GM19395 (cell line): ENCODE data around the gene CYB5D1.
"Not testable (repeated sequence)": the region's sequence is repeated elsewhere in the genome, so short reads cannot be mapped to it uniquely, and the experiment has no call there.

Source experiments
- ATAC-seq: cut with Tn5 transposase; IDR thresholded peaks from one replicate; pipeline ENCODE4 v1.9.1; 2021; ENCODE audit warnings: mild to moderate bottlenecking, moderate library complexity; ENCODE audit not compliant: unreplicated experiment

The CYB5D1 gene, protein sequence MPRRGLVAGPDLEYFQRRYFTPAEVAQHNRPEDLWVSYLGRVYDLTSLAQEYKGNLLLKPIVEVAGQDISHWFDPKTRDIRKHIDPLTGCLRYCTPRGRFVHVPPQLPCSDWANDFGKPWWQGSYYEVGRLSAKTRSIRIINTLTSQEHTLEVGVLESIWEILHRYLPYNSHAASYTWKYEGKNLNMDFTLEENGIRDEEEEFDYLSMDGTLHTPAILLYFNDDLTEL

DNA sequence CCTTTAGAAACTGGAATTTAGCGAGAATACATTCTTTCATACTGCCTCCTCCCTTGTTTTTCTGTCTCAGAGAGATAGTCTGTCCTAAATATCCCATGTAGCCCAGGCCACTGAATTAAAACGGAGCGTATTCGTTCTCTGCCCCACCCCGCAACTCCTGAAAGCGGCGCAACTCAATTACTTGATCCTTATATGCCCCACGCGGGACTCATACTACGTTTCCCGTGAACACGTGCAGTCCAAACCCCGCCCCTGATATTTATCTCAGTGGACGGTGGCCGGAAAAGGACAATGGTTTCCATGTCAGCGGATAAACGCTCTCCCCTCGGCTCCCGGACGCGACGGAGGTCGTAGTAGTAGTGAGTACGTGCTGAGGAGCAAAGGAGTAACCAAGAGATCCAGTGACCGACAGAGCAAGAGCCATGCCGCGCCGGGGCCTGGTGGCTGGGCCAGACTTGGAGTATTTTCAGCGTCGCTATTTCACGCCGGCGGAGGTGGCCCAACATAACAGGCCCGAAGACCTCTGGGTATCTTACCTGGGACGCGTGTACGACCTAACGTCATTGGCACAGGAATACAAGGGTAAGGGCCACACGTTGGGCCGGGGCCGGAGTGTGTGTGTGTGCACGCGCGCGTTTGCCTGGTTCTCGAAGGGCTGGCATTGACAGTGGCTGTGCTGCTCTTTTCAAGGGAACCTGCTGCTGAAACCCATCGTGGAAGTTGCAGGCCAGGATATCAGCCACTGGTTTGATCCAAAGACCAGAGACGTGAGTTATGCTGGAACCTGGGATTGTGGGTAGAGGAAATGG is at the start of gene CYB5D1:
Gene CYB5D1, plus strand, starts transcription at position 291 of the 809 bp plus-strand sequence. Its CDS starts 132 bp downstream, at position 423.
- ATAC-seq: peak; percentile 49

DNA sequence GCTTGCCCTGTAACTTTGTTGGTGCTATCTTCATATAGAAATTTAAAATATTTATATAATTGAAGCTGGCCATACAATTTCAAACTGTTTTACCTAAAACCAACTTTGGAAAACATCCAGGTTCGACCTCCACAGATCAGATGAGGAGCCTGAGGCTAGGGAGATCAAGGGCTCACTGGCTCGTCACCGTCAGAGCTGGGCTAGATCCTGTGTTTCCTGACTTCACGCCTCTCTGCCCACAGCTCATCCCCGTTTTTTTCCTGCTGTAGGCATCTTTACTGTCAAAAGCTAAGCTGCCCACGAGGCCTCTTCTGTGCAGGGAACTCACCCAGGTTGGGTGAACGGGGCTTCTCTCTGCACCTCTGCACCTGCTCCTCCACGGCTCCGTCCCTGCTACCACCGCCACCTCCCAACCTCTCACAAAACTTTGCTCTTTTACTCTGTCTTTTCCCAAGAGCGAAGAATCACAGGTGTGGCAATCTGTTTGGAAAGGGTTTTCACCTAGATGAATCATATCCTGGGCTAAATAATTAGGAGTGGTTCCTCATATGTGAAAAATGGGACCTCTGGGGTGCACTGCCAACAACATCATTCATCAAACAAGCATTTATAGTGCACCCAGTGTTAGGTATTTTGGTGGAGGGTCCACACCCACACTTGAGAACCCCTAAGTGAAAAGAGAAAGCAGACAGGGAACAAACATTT is 48.6 kb upstream of the CYB5D1 start:
- ATAC-seq: no peak

DNA sequence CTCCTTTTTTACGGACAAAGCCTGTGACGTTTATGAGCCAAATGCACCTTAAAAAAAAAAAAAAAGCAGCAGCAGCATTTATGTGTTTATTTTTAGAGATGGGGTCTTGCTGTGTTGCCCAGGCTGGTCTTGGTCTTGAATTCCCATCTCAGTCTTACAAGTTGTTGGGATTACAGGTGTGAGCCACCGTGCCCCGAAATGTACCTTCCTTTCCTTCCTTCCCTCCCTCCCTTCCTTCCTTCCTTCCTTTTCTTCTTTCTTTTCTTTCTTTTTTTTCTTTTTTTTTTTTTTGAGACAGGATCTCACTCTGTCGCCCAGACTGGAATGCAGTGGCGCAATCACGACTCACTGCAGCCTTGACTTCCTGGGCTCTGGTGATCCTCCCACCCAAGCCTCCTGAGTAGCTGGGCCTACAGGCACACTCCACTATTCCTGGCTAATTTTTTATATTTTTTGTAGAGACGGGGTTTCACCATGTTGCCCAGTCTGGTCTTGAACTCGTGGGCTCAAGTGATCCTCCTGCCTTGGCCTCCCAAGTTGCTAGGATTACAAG is 47.9 kb upstream of the CYB5D1 start:
- ATAC-seq: not testable (repeated sequence)

DNA sequence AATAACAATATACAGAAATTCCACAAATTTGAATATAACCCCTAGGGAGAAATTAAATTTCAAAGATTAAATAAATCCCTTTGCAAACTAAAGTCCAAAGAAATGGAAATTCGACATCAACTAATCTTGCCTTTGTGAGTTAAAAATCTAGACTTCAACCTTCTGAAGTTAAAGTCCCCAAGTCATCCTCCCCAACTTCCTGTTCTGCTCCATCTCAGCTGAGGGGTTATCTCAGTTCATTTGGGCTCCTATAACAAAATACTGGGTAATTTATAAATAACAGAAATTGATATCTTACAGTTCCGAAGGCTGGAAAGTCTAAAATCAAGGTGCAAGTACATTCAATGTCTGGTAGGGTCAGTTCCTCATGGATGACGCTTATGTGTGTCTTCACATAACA is 46.6 kb upstream of the CYB5D1 start:
- no peak for ATAC-seq

DNA sequence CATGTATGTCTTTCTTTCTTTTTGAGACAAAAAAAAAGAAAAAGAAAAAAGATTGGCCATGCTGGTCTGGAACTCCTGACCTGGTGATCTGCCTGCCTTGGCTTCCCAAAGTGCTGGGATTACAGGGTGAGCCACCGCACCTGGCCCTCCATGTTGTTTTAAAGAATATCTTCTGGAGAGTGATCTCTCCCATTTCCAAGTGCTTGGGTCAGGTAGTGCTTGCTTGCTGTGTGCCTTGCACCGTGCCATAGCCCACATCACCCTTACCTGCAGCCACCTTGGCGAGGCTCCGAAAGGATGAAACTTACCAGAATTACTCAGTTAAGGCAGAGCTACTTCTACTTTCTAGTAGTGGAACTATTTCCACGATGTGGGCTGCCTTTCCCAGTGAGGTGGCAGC is 42.8 kb upstream of the CYB5D1 start:
- no peak for ATAC-seq

DNA sequence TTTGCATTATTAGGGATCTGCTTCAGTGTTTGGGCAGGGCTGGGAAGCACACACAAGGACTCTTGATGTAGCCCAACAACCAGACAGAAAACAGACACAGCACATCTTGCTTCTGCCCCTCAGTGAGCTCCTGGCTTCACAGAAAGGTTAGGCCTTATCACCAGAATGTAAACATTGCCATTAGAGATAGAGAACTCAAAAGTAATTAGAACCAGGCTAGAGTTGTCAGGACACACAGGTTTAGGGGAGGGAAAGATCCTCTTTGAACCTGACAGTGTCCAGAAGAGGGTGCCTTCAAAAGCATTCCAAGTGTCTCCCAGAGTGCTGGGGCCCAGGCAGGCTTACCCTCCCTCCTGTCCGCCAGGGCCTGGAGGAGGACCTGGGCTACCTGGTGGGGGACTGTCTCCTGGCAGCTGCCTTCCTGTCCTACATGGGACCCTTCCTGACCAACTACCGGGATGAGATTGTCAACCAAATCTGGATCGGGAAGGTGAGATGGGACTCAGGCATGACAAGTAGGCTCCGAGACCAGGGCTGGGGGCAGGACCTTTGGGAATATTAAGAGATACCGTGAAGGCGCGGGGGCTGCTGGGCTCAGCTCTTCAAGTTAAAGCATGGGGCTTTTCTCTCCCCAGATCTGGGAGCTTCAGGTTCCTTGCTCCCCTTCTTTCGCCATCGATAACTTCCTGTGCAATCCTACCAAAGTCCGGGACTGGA is 40.7 kb upstream of the CYB5D1 start:
- no peak for ATAC-seq

DNA sequence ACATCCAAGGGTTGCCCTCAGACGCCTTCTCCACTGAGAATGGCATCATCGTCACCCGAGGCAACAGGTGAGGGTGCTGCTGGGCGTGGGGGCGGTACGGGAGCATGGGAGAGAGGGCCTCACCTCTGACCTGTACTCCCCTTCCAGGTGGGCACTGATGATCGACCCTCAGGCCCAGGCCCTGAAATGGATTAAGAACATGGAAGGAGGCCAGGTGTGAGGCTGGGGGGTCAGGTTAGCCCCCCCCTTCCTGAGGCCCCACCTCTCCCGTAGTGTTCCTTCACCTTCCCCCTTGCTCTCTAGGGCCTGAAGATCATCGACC is 40.2 kb upstream of the CYB5D1 start:
- ATAC-seq: no peak

DNA sequence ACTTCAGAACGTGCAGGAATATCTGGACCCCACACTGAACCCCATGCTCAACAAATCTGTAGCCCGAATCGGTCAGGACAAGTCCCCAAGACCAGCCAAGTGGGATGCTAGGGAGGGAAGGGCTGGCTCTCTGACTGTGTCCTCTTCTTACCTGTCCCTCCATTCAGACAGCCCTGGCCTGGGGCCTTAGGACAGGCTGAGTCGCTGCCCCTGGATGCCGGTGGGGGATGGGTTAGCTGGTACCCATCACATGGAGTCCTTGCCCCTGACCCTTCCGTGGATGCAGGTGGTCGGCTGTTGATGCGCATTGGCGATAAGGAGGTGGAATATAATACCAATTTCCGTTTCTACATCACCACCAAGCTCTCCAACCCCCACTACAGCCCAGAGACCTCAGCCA is 39.8 kb upstream of the CYB5D1 start:
- ATAC-seq: no peak

DNA sequence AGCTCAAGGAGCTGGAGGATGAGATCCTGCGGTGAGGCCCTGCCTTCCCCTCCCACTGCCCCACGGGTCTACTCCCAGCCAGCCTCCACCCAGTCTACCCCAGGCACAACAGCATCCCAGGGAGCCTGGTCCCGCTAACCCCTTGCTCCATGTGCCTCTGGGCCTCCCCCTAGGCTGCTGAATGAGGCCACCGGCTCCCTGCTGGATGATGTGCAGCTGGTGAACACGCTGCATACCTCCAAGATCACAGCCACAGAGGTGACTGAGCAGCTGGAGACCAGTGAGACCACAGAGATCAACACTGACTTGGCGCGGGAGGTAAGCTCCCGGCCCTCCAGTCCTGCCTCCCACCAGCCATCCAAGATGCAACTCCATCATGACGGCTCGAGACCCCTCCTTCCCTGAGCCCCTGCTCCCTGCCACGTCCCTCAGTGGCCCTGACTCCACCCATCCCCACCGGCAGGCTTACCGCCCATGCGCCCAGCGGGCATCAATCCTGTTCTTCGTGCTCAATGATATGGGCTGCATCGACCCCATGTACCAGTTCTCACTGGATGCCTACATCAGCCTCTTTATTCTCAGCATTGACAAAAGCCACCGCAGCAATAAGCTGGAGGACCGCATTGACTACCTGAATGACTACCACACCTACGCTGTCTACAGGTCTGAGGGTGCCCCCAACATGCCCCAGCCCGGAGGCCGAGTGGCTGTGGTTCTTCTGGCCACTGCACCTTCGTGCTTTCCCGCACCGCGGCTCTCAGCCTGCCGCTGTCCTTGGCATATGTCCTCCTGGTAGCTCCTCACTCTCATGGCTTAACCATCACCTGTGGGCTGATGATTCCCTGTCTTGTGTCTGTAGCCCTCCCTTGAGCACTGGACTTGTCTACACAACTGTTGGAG is 38.8 kb upstream of the CYB5D1 start:
- no peak for ATAC-seq

DNA sequence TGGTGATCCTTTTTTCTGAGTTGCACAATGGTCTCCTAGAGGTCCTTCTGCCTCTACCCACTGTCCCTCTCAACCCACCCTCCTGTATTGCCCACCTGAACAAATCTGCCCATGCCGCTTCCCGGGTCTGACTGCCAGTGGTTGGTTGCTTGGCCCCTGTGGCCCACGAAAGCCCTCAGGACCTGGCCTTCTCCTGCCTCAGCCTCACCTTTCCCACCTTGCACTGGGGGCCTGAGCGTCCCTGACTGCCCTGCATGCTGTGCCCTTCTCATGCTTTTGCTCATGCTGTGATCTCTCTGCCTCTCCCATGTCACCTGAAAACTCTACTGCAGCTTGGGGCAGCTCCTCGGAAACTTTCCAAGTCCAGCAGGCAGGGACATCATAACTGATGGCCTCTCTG is 37.6 kb upstream of the CYB5D1 start:
- ATAC-seq: no peak

DNA sequence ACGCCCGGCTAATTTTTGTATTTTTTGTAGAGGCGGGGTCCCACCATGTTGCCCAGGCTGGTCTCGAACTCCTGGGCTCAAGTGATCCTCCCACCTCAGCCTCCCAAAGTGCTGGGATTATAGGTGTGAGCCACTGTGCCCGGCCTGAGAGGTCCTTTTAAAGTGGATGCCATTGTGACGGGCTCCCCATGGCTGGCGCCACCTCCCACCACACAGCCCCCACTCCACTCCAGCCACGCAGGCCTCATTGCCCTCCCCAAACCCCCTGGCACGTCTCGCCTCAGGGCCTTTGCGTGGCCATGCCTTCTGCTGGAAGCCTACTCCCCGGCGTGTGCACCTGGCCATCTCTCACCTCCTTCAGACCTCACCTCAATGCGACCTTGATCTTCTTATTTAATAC is 35.7 kb upstream of the CYB5D1 start:
- ATAC-seq: no peak

DNA sequence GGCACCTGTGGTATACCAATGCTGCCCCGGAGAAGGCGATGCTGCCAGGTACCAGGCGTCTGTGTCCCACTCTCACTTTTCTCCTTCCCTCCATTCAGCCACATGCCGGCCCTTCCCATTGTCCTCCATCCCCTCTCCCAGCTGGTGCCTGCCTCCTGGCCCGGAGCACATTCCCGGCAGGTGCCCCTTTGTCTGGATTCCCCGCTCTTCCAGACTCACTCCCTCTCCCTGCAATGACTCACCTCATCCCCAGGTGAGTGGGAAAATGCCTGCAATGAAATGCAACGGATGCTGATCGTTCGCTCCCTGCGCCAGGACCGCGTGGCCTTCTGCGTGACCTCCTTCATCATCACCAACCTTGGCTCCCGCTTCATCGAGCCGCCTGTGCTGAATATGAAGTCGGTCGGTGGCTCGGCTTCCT is 34.2 kb upstream of the CYB5D1 start:
- no peak for ATAC-seq

DNA sequence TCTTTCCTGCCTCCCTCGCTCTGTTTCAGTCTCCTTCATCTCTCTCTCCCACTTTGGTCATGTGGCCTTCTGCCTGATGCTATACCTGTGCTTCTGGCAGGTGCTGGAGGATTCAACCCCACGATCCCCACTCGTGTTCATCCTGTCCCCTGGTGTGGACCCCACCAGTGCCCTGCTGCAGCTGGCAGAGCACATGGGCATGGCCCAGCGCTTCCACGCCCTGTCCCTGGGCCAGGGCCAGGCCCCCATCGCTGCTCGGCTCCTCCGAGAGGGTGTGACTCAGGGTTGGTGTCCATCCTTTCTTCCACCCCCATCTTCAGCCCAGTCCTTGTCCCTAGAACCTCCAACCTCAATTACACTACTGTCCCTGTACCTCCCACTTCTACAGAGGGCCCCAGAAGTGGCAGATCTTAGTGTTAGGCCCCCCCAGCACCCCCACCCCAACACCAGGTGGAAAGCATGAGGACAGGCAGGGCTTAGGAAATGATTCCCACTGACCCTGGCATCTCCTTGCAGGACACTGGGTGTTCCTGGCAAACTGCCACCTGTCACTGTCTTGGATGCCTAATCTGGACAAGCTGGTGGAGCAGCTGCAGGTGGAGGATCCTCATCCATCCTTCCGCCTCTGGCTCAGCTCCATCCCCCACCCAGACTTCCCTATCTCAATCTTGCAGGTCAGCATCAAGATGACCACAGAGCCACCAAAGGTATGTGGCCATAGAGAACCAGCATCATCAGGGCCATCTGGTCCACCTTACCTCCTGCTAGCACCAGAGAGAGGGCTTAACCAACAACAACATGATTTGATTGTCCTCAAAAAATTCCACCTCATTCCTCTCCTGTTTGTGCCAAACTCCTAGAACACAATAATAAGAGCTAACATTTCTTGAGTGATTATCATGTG is 33.5 kb upstream of the CYB5D1 start:
- ATAC-seq: no peak

DNA sequence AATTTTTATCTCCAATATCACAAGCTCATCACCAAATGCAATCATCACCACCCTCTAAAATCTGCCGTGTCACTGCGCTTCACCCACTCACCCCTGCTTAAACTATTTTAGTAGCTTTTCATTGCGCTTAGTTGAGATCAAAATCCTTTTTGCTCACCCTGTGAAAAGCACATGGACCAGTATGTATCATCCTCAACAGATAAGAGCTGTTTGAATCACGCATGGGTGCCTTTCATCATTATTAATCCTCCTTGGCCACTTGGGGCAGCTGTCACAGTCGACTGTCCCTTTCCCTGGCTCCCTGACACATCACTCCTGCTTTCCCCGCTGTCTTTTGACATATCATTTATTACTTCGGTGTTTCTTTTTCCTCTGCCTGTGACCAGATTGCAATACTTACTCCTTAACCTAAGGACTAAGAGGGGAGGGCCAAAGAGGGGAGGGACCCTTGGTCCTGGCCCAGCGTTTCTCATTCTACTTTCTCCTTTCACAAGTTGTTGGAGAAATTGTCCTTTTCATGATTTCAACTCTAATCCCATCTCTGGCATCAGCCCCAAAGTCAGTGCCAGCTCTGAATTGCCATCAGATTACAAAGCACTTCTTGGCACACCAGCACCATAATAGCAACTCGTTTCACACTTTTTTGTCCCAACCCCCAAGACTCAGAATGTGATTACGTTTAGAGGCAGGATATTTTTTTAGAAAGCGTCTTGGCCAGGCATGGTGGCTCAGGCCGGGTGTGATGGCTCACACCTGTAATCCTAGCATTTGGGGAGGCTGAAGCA is 32.4 kb upstream of the CYB5D1 start:
- no peak for ATAC-seq

DNA sequence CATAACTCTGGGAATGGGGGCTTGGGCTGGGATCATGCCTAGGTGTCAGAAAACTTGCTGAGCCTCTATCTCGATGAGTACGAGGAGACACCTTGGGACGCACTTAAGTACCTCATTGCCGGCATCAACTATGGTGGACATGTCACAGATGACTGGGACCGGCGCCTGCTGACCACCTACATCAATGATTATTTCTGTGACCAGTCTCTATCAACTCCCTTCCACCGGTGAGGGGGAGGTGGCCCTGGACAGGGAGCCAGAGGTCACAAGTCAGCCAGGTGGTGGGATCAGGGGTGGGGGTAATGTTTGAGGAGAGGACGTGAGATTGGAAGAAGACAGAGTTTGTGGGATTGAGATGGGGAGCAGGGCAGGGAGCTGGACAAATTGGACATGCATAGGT is 27.2 kb upstream of the CYB5D1 start:
- no peak for ATAC-seq

DNA sequence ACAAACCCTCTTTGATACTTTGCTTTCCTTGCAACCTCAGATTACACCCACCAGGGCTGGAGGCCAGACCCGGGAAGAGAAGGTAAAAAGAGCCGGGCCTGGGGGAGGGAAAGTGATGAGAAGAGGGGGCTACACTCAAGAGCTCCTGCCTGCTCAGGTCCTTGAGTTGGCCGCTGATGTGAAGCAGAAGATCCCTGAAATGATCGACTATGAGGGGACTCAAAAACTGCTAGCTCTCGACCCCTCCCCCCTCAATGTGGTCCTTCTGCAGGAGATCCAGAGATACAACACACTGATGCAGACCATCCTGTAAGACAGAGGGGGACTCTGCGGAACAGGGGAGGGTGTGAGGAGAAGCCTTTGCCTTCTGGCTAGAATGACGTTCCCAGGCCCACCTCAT is 26.6 kb upstream of the CYB5D1 start:
- ATAC-seq: no peak

DNA sequence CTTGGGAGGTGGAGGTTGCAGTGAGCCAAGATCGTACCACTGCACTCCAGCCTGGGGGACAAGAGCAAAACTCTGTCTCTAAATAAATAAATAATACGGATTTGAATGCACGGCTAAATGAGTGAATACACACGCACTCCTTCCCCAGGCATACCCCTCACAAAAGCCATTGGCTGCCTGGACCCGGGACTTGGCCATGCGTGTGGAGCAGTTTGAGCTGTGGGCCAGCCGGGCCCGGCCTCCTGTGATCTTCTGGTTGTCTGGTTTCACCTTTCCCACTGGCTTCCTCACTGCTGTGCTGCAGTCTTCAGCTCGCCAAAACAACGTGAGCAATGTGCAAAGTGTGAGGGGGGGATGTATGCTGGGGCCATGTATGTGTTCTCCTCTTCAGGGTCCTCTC is 25.4 kb upstream of the CYB5D1 start:
- no peak for ATAC-seq
